ENCODE measurements around the gene BTBD1.
"Not testable (repeated sequence)": the region's sequence is repeated elsewhere in the genome, so short reads cannot be mapped to it uniquely, and the experiment has no call there.

DNA sequence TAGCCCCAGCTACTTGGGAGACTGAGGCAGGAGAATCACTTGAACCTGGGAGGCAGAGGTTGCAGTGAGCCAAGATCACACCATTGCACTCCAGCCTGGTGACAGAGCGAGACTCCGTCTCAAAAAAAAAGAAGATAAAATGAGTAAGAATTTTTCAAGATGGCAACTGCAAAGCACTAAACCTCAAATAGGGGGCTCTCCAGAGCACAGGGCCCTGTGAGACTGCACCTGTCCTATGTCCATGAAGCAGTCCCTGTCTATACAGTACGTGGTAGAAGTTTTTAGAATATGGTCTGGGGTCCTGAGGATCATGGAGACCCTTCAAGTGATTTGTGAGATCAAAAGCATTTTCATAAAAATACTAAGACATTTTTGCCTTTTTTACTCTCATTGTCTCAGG, 18.4 kb upstream of the BTBD1 start:
- TF ChIP-seq POLR2A (IDR thresholded peaks at IDR 0.05; ENCODE audit: low read depth, low read length), result not testable (repeated sequence)
- TF ChIP-seq, protein P1, sequence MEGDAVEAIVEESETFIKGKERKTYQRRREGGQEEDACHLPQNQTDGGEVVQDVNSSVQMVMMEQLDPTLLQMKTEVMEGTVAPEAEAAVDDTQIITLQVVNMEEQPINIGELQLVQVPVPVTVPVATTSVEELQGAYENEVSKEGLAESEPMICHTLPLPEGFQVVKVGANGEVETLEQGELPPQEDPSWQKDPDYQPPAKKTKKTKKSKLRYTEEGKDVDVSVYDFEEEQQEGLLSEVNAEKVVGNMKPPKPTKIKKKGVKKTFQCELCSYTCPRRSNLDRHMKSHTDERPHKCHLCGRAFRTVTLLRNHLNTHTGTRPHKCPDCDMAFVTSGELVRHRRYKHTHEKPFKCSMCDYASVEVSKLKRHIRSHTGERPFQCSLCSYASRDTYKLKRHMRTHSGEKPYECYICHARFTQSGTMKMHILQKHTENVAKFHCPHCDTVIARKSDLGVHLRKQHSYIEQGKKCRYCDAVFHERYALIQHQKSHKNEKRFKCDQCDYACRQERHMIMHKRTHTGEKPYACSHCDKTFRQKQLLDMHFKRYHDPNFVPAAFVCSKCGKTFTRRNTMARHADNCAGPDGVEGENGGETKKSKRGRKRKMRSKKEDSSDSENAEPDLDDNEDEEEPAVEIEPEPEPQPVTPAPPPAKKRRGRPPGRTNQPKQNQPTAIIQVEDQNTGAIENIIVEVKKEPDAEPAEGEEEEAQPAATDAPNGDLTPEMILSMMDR (IDR thresholded peaks at IDR 0.05; ENCODE audit: extremely low read depth in 1 of 2, insufficient read depth in 1 of 2, low read depth in 1 of 2, low read length in 2 of 2), result not testable (repeated sequence)
